CD4-positive, alpha-beta T cell (primary cell): Measurements from ENCODE around the gene CMPK2. TPM values are rescaled to one million over a fixed set of nuclear protein-coding genes. Genes with fewer than 3 reads are reported as not detected.
A peak's percentile ranks its signal among the peaks of the same experiment; 100 is the strongest.

ENCODE experiments used
- ATAC-seq: fragments of 200-7000 bp; cut with Tn5 transposase; one replicate; pipeline ENCODE4 v1.10.0; 2022; ENCODE audit warnings: mild to moderate bottlenecking; ENCODE audit not compliant: poor library complexity
- CTCF ChIA-PET: fragments of 350-600 bp; sonication (Branson Sonifier 250); formaldehyde crosslinking; loops from one replicate; lab custom pipeline; 2021; ENCODE audit warnings: antibody characterized with exemption, inconsistent platforms; lab: Charles Lee
- POLR2A ChIA-PET: fragments of 350-600 bp; sonication (Branson Sonifier 250); formaldehyde crosslinking; loops from one replicate; lab custom pipeline; 2021; ENCODE audit warnings: antibody characterized with exemption, inconsistent platforms; lab: Charles Lee
- DNase-seq, 14 experiments: peaks; one replicate each; pipeline ENCODE4 v3.0.0-alpha.2; 2013 to 2020; ENCODE audit warnings: mixed read lengths in 2 of 14
- H3K27ac ChIP-seq, 2 donors: one replicate each; pipeline versions ENCODE4 v1.5.1 to v1.7.0; 2013; ENCODE audit warnings: low read length in 2 of 2, low read depth in 1 of 2, mild to moderate bottlenecking in 1 of 2
- H3K27me3 ChIP-seq, 2 experiments: 1 replicate in 1 of 2; 2 replicates in 1 of 2; pipeline versions ENCODE4 v1.6.1 to v1.7.0; 2013; ENCODE audit warnings: low read length in 2 of 2, control low read depth in 1 of 2, mild to moderate bottlenecking in 1 of 2, moderate library complexity in 1 of 2; ENCODE audit not compliant: insufficient read depth in 2 of 2, control insufficient read depth in 1 of 2
- H3K36me3 ChIP-seq: one replicate; pipeline ENCODE4 v1.6.1; 2013; ENCODE audit warnings: low read length, control low read depth; ENCODE audit not compliant: insufficient read depth
- H3K4me1 ChIP-seq: one replicate; pipeline ENCODE4 v1.6.1; 2013; ENCODE audit warnings: low read length, control low read depth; ENCODE audit not compliant: insufficient read depth
- H3K4me3 ChIP-seq: one replicate; pipeline ENCODE4 v1.5.1; 2013; ENCODE audit warnings: mild to moderate bottlenecking, low read length, moderate library complexity
- H3K9me3 ChIP-seq, 2 experiments: 1 replicate in 1 of 2; 2 replicates in 1 of 2; pipeline versions ENCODE4 v1.6.1 to v1.7.0; 2013; ENCODE audit warnings: low read length in 2 of 2, mild to moderate bottlenecking in 2 of 2, control low read depth in 1 of 2, moderate library complexity in 1 of 2; ENCODE audit not compliant: control insufficient read depth in 1 of 2, insufficient read depth in 1 of 2
- H3K27ac Mint-ChIP-seq: one replicate; pipeline ENCODE4 v1.8.0; 2020; ENCODE audit warnings: mixed read lengths
- H3K27me3 Mint-ChIP-seq: one replicate; pipeline ENCODE4 v1.8.0; 2021; ENCODE audit warnings: mixed read lengths
- H3K36me3 Mint-ChIP-seq: one replicate; pipeline ENCODE4 v1.8.0; 2021; ENCODE audit warnings: low read depth, mixed read lengths
- H3K4me1 Mint-ChIP-seq: one replicate; pipeline ENCODE4 v1.8.0; 2021; ENCODE audit warnings: low read depth, mixed read lengths
- H3K4me3 Mint-ChIP-seq: one replicate; pipeline ENCODE4 v1.8.0; 2020; ENCODE audit warnings: mild to moderate bottlenecking, mixed read lengths
- H3K9me3 Mint-ChIP-seq: one replicate; pipeline ENCODE4 v1.8.0; 2020; ENCODE audit warnings: mixed read lengths
- CTCF ChIP-seq: fragments of 200-600 bp; IDR thresholded peaks from one replicate; pipeline ENCODE4 v1.8.0; 2022; ENCODE audit warnings: antibody characterized with exemption, mild to moderate bottlenecking
- intact Hi-C, 2 experiments: fragments of 100-400 bp; cut with DNase I in 1 of 2; cut with micrococcal nuclease in 1 of 2; formaldehyde crosslinking; loops; one replicate each; pipeline versions ENCODE4 v1.15.1 to v1.9.0; 2023 to 2025; cut with DNase I, micrococcal nuclease
- total RNA-seq, 174 experiments: library from RNA in 2 of 174; stranded (reverse) in 2 of 174; gene quantifications; one replicate each; pipeline ENCODE4 v1.2.3 and lab custom pipeline; 2021 to 2026

The CMPK2 gene
- total RNA-seq, 2 experiments from 2014 or later: 6.5 to 7.6 TPM

- Mint-ChIP-seq H3K4me3 (peak overlapping the region; percentile 82), H3K27me3 (no peaks in the 10 kb centered on the region), H3K4me1 (peaks cover 82% of the 10 kb centered on the region), H3K9me3 (no peaks in the 10 kb centered on the region), H3K27ac (peak overlapping the region; percentile 85), H3K36me3 (peaks cover 9% of the 10 kb centered on the region)
- H3K4me1 ChIP-seq: peaks cover 80% of the 10 kb centered on the region
- TF ChIP-seq CTCF: no peak
- no peak overlapping the region for H3K4me3 ChIP-seq
- H3K27me3 ChIP-seq: no peaks in the 10 kb centered on the region
- peak overlapping the region in 1 of 2 donors; percentile 81 for H3K27ac ChIP-seq
- ATAC-seq (no peak), DNase-seq (peak in 3 of 14 experiments; percentile 27 to 43 (median 34))
- ChIA-PET POLR2A (interaction anchor here (1.6 to 2.3 kb wide), 2 partner anchors 49 to 143 kb away, joined by 5 to 11 read pairs; partner anchors contain the start of gene CMPK2), CTCF (interaction anchor here (1.0 to 5.5 kb wide), 2 partner anchors 18 to 99 kb away, joined by 3 to 41 read pairs; no protein-coding TSS in a partner anchor)
- intact Hi-C loops: loop anchor here (5.0 to 10.0 kb wide), 4 partner anchors 38 to 1770 kb away; partner anchors contain the start of genes ID2 (in 1 of the 2) and RSAD2 (in 1 of the 2)
- H3K36me3 ChIP-seq: no peaks in the 10 kb centered on the region
- H3K9me3 ChIP-seq: peaks cover 0 to 10% of the 10 kb centered on the region in 2 experiments
These were observed 49.1 kb upstream of the CMPK2 start for GRCh38 chr2:6914828-6915227.

- Mint-ChIP-seq H3K4me1 (peaks cover 82% of the 10 kb centered on the region), H3K4me3 (peak overlapping the region; percentile 62), H3K27ac (peak overlapping the region; percentile 85), H3K9me3 (no peaks in the 10 kb centered on the region), H3K36me3 (no peaks in the 10 kb centered on the region), H3K27me3 (no peaks in the 10 kb centered on the region)
- peak; percentile 59 for ATAC-seq
- Histone ChIP-seq H3K36me3 (no peaks in the 10 kb centered on the region), H3K4me3 (peak overlapping the region; percentile 23), H3K9me3 (no peaks in the 10 kb centered on the region), H3K27me3 (no peaks in the 10 kb centered on the region), H3K4me1 (peaks cover 77% of the 10 kb centered on the region), H3K27ac (peak overlapping the region; percentile 73 to 81)
- DNase-seq: peak in 10 of 14 experiments; percentile 28 to 81 (median 62)
- intact Hi-C loops: loop anchor here (5.0 to 10.0 kb wide), 3 partner anchors 36 to 1771 kb away; partner anchors contain the start of genes ID2 (in 1 of the 2) and RSAD2 (in 1 of the 2)
- no peak for TF ChIP-seq CTCF
- ChIA-PET POLR2A (interaction anchor here (0.7 to 2.3 kb wide), 11 partner anchors 9 to 1768 kb away, joined by 3 to 11 read pairs (median 3); partner anchors contain the start of genes CMPK2 and ID2), CTCF (interaction anchor here (1.0 to 5.5 kb wide), 3 partner anchors 17 to 48 kb away, joined by 4 to 41 read pairs (median 5); partner anchors contain the start of gene CMPK2)
These were observed 47.9 kb upstream of the CMPK2 start for GRCh38 chr2:6913415-6914157.

- H3K9me3 Mint-ChIP-seq: no peaks in the 10 kb centered on the region
- H3K4me3 Mint-ChIP-seq: peak overlapping the region; percentile 17
- ATAC-seq (no peak), DNase-seq (no peak)
- intact Hi-C loops: loop anchor here (5.0 to 10.0 kb wide), 3 partner anchors 34 to 1773 kb away; partner anchors contain the start of genes ID2 (in 1 of the 2) and RSAD2 (in 1 of the 2)
- H3K36me3 Mint-ChIP-seq: no peaks in the 10 kb centered on the region
- Histone ChIP-seq H3K9me3 (no peaks in the 10 kb centered on the region), H3K4me3 (no peak overlapping the region), H3K27me3 (no peaks in the 10 kb centered on the region), H3K27ac (peak overlapping the region in 1 of 2 donors; percentile 26), H3K4me1 (peaks cover 79% of the 10 kb centered on the region), H3K36me3 (no peaks in the 10 kb centered on the region)
- H3K4me1 Mint-ChIP-seq: peaks cover 97% of the 10 kb centered on the region
- no peaks in the 10 kb centered on the region for H3K27me3 Mint-ChIP-seq
- ChIA-PET CTCF (interaction anchor here (1.5 to 1.7 kb wide), 2 partner anchors 14 to 16 kb away, joined by 3 to 6 read pairs; no protein-coding TSS in a partner anchor), POLR2A (interaction anchor here (1.0 to 3.8 kb wide), 6 partner anchors 15 to 146 kb away, joined by 3 to 21 read pairs (median 9); partner anchors contain the start of genes CMPK2 and RSAD2)
- peak overlapping the region; percentile 85 for H3K27ac Mint-ChIP-seq
- TF ChIP-seq CTCF: no peak
These were observed 46.0 kb upstream of the CMPK2 start for GRCh38 chr2:6911721-6912120.
